Erythroblast (primary cell): ENCODE data around the gene COL9A3.

ENCODE experiments used
- GATA1 ChIP-seq: IDR thresholded peaks from 2 replicates; pipeline ENCODE4 v1.6.1; 2011; ENCODE audit warnings: low read depth, mild to moderate bottlenecking, control low read depth, low read length, moderate library complexity
- POLR2A ChIP-seq: IDR thresholded peaks from 2 replicates; pipeline ENCODE4 v1.6.1; 2011; ENCODE audit warnings: mild to moderate bottlenecking, low read length

- TF ChIP-seq POLR2A (no peak), GATA1 (no peak)
These were observed 1.5 kb upstream of the COL9A3 start for GRCh38 chr20:62815066-62815991.
